Measurements from ENCODE around the gene CHST13.

- no peak for TF ChIP-seq POLR2A (IDR thresholded peaks at IDR 0.05; ENCODE audit: low read length)
- no peak for TF ChIP-seq GATA1 (IDR thresholded peaks at IDR 0.05; ENCODE audit: low read depth, low read length)
Measured at GRCh38 chr3:126500016-126500415, 23.9 kb upstream of the CHST13 start.
